Coronary artery (tissue), 2 donors: Measurements from ENCODE around the gene TUBGCP2.

Source experiments
- DNase-seq: peaks from one replicate; pipeline ENCODE4 v3.0.0-alpha.2; 2017; ENCODE audit warnings: low spot score
- H3K27ac ChIP-seq, 2 donors: fragments of 200-600 bp; sonication (generic); one replicate each; pipeline ENCODE4 v1.5.1; 2016 to 2019
- H3K4me3 ChIP-seq: fragments of 200-600 bp; sonication (generic); 2 replicates; pipeline ENCODE4 v1.5.1; 2016; ENCODE audit warnings: mild to moderate bottlenecking, moderate library complexity
- TF ChIP-seq, protein P1 (sequence below): fragments of 200-600 bp; sonication (generic); IDR thresholded peaks from one replicate; pipeline ENCODE4 v1.5.1; 2019; ENCODE audit warnings: antibody characterized with exemption

TUBGCP2 gene, protein sequence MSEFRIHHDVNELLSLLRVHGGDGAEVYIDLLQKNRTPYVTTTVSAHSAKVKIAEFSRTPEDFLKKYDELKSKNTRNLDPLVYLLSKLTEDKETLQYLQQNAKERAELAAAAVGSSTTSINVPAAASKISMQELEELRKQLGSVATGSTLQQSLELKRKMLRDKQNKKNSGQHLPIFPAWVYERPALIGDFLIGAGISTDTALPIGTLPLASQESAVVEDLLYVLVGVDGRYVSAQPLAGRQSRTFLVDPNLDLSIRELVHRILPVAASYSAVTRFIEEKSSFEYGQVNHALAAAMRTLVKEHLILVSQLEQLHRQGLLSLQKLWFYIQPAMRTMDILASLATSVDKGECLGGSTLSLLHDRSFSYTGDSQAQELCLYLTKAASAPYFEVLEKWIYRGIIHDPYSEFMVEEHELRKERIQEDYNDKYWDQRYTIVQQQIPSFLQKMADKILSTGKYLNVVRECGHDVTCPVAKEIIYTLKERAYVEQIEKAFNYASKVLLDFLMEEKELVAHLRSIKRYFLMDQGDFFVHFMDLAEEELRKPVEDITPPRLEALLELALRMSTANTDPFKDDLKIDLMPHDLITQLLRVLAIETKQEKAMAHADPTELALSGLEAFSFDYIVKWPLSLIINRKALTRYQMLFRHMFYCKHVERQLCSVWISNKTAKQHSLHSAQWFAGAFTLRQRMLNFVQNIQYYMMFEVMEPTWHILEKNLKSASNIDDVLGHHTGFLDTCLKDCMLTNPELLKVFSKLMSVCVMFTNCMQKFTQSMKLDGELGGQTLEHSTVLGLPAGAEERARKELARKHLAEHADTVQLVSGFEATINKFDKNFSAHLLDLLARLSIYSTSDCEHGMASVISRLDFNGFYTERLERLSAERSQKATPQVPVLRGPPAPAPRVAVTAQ

DNA sequence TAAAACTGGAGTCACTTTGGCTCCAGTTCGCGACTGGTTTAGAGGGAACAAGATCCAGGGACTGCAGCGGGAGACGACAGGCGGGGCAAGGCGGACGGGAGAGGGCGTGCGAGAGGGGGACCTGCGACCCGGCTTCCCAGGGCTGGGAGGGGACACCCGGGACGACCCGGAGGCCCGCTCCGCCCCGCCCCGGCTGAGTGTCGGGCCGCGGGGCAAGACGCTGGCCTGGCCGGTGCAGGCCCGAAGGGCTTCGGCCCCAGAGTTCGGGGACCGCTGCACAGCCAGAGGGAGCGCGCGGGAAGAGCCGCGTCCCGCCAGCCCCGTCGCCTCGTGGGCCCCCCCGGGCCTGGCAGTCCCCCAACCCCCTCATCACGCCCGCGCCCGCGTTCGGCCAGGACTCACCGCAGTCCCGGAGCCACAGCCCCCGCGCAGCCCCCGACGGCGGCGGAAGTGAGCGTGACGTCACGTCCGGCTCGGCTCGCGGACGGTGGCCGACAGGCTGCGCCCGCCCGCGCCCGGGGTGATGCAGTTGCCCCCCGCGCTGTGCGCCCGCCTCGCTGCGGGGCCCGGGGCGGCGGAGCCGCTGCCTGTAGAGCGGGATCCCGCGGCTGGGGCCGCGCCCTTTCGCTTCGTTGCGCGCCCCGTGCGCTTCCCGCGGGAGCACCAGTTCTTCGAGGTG lies at the start of gene TUBGCP2, which contains the start of gene ZNF511:
TUBGCP2 (minus strand) TSS at position 452 of the 679 bp plus-strand sequence. CDS start 5,931 bp downstream, outside the sequence.
ZNF511 (plus strand) TSS at position 494 of the 679 bp plus-strand sequence; CDS start at position 524, 30 bp downstream.
- TF ChIP-seq, protein P1, sequence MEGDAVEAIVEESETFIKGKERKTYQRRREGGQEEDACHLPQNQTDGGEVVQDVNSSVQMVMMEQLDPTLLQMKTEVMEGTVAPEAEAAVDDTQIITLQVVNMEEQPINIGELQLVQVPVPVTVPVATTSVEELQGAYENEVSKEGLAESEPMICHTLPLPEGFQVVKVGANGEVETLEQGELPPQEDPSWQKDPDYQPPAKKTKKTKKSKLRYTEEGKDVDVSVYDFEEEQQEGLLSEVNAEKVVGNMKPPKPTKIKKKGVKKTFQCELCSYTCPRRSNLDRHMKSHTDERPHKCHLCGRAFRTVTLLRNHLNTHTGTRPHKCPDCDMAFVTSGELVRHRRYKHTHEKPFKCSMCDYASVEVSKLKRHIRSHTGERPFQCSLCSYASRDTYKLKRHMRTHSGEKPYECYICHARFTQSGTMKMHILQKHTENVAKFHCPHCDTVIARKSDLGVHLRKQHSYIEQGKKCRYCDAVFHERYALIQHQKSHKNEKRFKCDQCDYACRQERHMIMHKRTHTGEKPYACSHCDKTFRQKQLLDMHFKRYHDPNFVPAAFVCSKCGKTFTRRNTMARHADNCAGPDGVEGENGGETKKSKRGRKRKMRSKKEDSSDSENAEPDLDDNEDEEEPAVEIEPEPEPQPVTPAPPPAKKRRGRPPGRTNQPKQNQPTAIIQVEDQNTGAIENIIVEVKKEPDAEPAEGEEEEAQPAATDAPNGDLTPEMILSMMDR: no peak
- peak within 1 kb of the TSS; percentile 92 for H3K4me3 ChIP-seq
- peak; percentile 93 for DNase-seq
- peak within 1 kb of the TSS; percentile 92 to 97 for H3K27ac ChIP-seq

- peak within 1 kb of the TSS; percentile 50 to 82 for H3K27ac ChIP-seq
- peak within 1 kb of the TSS; percentile 85 for H3K4me3 ChIP-seq
- DNase-seq: no peak
- TF ChIP-seq, protein P1: no peak
These were observed 48.9 kb upstream of the TUBGCP2 start, which contains the start of gene FUOM for GRCh38 chr10:133357285-133358161. Gene FUOM, minus strand, starts transcription at chr10:133358019. Its CDS starts 12 bp downstream, at chr10:133358007.

- H3K4me3 ChIP-seq: peak overlapping the region; percentile 85
- TF ChIP-seq, protein P1: no peak
- no peak for DNase-seq
- H3K27ac ChIP-seq: no peak overlapping the region
These were observed 48.0 kb upstream of the TUBGCP2 start for GRCh38 chr10:133356549-133357284.

DNA sequence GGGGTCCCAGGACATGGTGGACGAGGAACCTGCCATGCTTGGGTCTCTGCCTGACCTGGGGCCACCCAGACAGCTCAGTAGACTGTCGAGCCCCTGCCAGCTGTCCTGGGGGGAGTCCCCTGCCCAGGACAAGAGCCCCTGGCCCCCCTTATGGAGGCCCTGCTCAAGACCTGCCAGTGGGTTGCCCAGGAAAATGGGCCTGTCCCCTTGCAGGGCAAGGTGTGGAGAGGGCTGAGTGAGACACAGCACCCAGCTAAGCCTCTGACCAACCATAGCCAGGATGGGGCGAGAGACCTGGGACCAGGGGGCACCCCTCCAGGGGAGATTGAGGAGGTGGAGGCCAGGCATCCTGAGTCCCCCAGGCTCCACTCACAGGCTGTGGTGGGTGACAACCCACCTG lies 47.3 kb upstream of the TUBGCP2 start:
- H3K4me3 ChIP-seq: no peak overlapping the region
- TF ChIP-seq, protein P1: no peak

DNA sequence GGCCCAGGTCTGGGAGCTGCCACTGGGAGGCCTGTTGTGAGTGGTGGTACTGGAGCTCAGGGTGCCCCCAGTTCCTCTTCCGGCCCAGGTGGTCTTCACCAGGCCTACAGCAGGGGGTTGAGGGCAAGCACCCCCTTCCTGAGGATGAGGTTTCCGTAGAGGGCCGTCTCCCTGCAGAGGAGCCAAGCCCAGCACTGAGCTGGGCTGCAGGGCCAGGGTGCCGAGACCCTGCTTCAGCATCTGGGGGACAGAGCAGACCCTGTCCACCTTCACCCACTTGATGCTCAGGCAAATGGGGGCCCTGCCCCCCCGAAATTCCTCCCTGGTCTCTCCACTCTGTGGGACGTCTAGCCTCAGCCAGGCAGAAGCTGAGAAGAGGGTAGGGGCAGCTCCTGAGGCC lies 46.6 kb upstream of the TUBGCP2 start:
- Histone ChIP-seq H3K27ac (no peak overlapping the region), H3K4me3 (no peak overlapping the region)
- DNase-seq: no peak
- TF ChIP-seq, protein P1: no peak

More for the DNA sequence above, 47.3 kb upstream of the TUBGCP2 start:
- DNase-seq: no peak
- no peak overlapping the region for H3K27ac ChIP-seq
